ENCODE measurements around the gene HIPK2. TPM values are rescaled to one million over a fixed set of nuclear protein-coding genes. Genes with fewer than 3 reads are reported as not detected.

The HIPK2 gene
- total RNA-seq, 2 donors from 2014 or later = 49.4 to 68.5 TPM

DNA sequence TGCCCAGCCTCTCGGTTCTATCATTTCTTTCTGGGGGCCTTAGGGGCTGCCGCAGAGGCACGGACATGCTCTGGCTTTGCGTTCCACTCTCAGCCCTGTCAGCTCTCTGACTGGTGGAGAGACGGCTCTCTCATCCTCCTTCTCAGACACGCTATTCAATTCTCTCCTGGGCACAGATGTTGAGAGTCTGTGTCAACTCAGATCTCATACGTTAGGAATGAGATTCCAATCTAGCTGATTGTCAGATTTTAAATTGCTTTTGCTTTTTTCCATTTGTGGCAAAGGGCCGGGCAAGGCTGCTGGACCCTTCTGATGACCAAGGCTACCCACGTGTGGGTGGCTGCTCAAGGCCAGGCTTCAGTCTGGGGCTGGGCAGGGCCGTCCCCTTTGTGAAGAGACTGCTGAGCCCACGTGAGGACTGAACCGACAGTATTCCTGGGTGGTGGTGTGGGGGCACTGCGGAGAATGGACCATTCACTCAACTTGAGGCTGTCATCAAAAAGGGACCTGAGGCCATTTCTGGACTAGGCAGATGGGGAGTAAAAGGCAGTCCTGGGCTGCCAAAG, 182.8 kb downstream of the HIPK2 start:
- Histone ChIP-seq H3K9me3 (no peaks in the 10 kb centered on the region), H3K4me3 (no peak overlapping the region), H3K36me3 (peaks cover 73% of the 10 kb centered on the region), H3K4me1 (ENCODE audit: control insufficient read depth in 1 of 2, low read depth in 2 of 2) (peaks cover 0 to 12% of the 10 kb centered on the region in 2 donors), H3K27ac (no peak overlapping the region), H3K27me3 (replicated peaks; ENCODE audit: insufficient read depth) (no peaks in the 10 kb centered on the region)
- DNase-seq (ENCODE audit: low spot score) (no peak), ATAC-seq (ENCODE audit: insufficient number of reproducible peaks, low FRiP score, low read depth) (no peak)
- TF ChIP-seq, protein P1, sequence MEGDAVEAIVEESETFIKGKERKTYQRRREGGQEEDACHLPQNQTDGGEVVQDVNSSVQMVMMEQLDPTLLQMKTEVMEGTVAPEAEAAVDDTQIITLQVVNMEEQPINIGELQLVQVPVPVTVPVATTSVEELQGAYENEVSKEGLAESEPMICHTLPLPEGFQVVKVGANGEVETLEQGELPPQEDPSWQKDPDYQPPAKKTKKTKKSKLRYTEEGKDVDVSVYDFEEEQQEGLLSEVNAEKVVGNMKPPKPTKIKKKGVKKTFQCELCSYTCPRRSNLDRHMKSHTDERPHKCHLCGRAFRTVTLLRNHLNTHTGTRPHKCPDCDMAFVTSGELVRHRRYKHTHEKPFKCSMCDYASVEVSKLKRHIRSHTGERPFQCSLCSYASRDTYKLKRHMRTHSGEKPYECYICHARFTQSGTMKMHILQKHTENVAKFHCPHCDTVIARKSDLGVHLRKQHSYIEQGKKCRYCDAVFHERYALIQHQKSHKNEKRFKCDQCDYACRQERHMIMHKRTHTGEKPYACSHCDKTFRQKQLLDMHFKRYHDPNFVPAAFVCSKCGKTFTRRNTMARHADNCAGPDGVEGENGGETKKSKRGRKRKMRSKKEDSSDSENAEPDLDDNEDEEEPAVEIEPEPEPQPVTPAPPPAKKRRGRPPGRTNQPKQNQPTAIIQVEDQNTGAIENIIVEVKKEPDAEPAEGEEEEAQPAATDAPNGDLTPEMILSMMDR (IDR thresholded peaks at IDR 0.05) = no peak

DNA sequence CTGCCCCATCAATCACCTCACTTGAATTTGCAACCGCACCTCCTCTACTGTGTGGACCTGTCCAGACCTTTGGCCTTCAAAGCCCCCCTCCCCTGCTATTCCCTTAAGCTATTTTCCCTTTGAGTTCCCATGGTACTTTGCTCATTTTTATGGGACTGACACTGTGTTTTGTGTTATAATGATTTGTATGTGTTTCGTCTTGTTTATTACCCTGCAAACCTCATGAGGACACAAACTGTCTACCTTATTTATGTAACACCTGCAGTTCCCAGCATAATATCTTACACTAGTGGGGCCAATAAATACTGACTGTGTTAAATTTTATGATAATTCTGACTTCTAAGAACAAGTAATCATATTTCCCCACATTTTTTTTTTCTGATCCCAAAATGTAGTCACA, 183.7 kb downstream of the HIPK2 start:
- no peak for ATAC-seq (ENCODE audit: insufficient number of reproducible peaks, low FRiP score, low read depth)
- no peak overlapping the region for H3K27ac ChIP-seq
- H3K27me3 ChIP-seq (replicated peaks; ENCODE audit: insufficient read depth) = no peaks in the 10 kb centered on the region
- H3K4me3 ChIP-seq = no peak overlapping the region
- TF ChIP-seq, protein P1 (IDR thresholded peaks at IDR 0.05) = no peak
- H3K36me3 ChIP-seq = peaks cover 75% of the 10 kb centered on the region
- no peaks in the 10 kb centered on the region for H3K9me3 ChIP-seq
- peaks cover 0 to 4% of the 10 kb centered on the region in 2 donors for H3K4me1 ChIP-seq (ENCODE audit: control insufficient read depth in 1 of 2, low read depth in 2 of 2)
- DNase-seq (ENCODE audit: low spot score) = no peak

DNA sequence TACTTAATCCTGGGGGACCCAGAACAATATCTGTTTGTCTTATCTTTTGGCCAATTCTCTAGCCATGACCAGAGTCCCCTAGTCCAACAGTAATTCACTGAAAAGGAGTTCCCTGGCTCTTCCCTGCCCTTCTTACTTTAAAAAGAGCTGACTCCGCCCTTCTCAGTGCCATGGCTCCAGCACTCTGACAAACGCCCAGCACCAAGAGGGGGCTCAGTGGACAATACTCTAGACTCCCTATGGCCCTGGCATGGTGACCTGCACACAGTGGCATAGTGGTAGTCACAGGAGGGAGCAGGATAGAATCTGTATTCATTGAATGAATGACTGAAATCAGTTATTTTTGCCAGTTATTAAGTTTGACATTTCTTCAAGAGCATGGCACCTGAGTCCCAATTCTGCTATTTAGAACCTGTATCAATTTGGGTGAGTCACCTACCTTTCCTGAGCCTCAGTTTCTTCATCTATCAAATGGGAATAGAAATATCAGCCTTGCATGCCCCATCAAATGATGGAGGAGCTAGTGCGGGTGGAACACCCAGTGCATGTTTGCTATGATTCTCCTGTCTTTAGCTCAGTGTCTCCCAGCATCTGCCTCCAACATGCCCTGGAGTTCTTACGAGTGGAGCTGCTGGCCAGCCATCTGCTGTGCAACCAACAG, 184.9 kb downstream of the HIPK2 start:
- no peaks in the 10 kb centered on the region for H3K9me3 ChIP-seq
- H3K27me3 ChIP-seq (replicated peaks; ENCODE audit: insufficient read depth) = no peaks in the 10 kb centered on the region
- TF ChIP-seq, protein P1 (IDR thresholded peaks at IDR 0.05) = no peak
- DNase-seq (ENCODE audit: low spot score) (no peak), ATAC-seq (ENCODE audit: insufficient number of reproducible peaks, low FRiP score, low read depth) (no peak)
- no peaks in the 10 kb centered on the region for H3K4me1 ChIP-seq (ENCODE audit: control insufficient read depth in 1 of 2, low read depth in 2 of 2)
- H3K4me3 ChIP-seq = no peak overlapping the region
- H3K27ac ChIP-seq = no peak overlapping the region
- peaks cover 71% of the 10 kb centered on the region for H3K36me3 ChIP-seq

DNA sequence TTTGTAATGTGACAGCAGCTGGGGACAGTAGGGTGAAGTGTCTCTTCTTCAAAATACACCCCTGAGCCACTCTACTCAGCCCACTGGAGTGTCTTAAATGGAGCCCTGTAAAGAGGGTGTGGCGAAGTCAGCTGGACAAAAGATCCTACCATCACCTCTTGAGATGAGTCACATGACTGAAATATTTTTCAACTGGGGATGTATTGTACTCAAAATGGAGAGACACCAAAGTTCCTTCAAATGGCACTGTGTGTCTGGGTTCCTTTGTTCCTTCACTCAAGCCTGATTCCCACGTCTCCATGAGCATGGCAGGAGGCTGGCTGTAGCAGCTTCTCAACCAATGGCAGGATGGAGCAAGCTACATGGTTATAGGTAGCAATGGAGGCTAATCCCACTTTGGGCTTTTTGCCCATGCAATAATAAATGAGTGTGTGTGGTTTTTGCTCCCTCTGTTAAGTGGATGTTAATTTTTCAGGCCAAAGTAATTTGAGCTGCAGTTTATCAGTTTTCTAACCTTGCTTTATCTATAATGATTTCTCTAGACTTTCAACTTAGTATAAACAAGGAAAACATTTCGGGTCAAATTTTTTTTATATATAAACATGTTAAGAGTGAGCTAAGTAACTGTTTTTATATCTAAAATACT, 186.1 kb downstream of the HIPK2 start:
- DNase-seq (ENCODE audit: low spot score) (no peak), ATAC-seq (ENCODE audit: insufficient number of reproducible peaks, low FRiP score, low read depth) (no peak)
- Histone ChIP-seq H3K27me3 (replicated peaks; ENCODE audit: insufficient read depth) (no peaks in the 10 kb centered on the region), H3K4me1 (ENCODE audit: control insufficient read depth in 1 of 2, low read depth in 2 of 2) (no peaks in the 10 kb centered on the region), H3K4me3 (no peak overlapping the region), H3K36me3 (peaks cover 62% of the 10 kb centered on the region), H3K27ac (no peak overlapping the region), H3K9me3 (no peaks in the 10 kb centered on the region)
- TF ChIP-seq, protein P1 (IDR thresholded peaks at IDR 0.05) = no peak

DNA sequence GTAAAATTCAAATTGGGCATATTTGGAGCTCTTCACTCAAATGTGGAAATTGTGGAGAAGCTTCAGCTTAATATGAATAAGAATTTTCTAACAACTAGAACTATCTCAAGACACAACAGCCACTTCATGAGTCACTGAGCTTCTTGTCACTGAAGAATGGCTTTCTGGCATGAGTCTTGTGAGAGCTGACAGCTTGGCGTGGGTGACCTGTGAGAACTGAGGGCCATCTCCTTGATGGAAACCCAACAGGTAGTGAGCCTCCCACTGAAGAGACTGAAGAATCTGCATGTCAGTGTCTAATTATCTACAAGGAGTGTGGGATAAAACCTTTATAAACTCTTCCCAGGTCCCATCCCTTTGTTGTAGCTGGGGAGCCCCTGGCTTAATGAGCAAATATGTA, 188.3 kb downstream of the HIPK2 start:
- Histone ChIP-seq H3K27ac (no peak overlapping the region), H3K9me3 (no peaks in the 10 kb centered on the region), H3K4me1 (ENCODE audit: control insufficient read depth in 1 of 2, low read depth in 2 of 2) (no peaks in the 10 kb centered on the region), H3K4me3 (no peak overlapping the region), H3K27me3 (replicated peaks; ENCODE audit: insufficient read depth) (no peaks in the 10 kb centered on the region), H3K36me3 (peaks cover 54% of the 10 kb centered on the region)
- TF ChIP-seq, protein P1 (IDR thresholded peaks at IDR 0.05) = no peak
- DNase-seq (ENCODE audit: low spot score) (no peak), ATAC-seq (ENCODE audit: insufficient number of reproducible peaks, low FRiP score, low read depth) (no peak)
